ENCODE measurements around the gene RPL36AL. TPM values are rescaled to one million over a fixed set of nuclear protein-coding genes. Genes with fewer than 3 reads are reported as not detected.
A peak's percentile ranks its signal among the peaks of the same experiment; 100 is the strongest.

The RPL36AL gene
- total and polyA plus RNA-seq, 10 of the 15 experiments (the other 5 are each of a cell fraction or from before 2014, with no cell fraction given) = 222 to 1,379 (median 545) TPM

GRCh38 chr14:49585803-49586672 is 34.4 kb downstream of the RPL36AL start, which contains the start of gene RPS29 (continued):
- TF ChIP-seq, protein P1, sequence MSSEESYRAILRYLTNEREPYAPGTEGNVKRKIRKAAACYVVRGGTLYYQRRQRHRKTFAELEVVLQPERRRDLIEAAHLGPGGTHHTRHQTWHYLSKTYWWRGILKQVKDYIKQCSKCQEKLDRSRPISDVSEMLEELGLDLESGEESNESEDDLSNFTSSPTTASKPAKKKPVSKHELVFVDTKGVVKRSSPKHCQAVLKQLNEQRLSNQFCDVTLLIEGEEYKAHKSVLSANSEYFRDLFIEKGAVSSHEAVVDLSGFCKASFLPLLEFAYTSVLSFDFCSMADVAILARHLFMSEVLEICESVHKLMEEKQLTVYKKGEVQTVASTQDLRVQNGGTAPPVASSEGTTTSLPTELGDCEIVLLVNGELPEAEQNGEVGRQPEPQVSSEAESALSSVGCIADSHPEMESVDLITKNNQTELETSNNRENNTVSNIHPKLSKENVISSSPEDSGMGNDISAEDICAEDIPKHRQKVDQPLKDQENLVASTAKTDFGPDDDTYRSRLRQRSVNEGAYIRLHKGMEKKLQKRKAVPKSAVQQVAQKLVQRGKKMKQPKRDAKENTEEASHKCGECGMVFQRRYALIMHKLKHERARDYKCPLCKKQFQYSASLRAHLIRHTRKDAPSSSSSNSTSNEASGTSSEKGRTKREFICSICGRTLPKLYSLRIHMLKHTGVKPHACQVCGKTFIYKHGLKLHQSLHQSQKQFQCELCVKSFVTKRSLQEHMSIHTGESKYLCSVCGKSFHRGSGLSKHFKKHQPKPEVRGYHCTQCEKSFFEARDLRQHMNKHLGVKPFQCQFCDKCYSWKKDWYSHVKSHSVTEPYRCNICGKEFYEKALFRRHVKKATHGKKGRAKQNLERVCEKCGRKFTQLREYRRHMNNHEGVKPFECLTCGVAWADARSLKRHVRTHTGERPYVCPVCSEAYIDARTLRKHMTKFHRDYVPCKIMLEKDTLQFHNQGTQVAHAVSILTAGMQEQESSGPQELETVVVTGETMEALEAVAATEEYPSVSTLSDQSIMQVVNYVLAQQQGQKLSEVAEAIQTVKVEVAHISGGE (CRISPR knock-in tag; IDR thresholded peaks at IDR 0.05) = 0 out of 2 replicates have a peak, but pooled peaks have one; percentile 33
- TF ChIP-seq PAX8 (IDR thresholded peaks at IDR 0.05) (peak; percentile 36; the same call in 1 of the 2 replicates), ZNF687 (IDR thresholded peaks at IDR 0.05) (peak; percentile 85), POU2F2 (IDR thresholded peaks at IDR 0.05; ENCODE audit: borderline replicate concordance, low read depth, low read length) (peak; percentile 57; the same call in 1 of the 3 replicates), TCF12 (IDR thresholded peaks at IDR 0.05; ENCODE audit: low read depth, low read length) (no peak), MEF2B (IDR thresholded peaks at IDR 0.05; ENCODE audit: partially characterized antibody, poor library complexity, severe bottlenecking) (peak; percentile 59), CHD2 (IDR thresholded peaks at IDR 0.05; ENCODE audit: borderline replicate concordance, low read depth, low read length) (0 out of 2 replicates have a peak, but pooled peaks have one; percentile 13), JUND (IDR thresholded peaks at IDR 0.05; ENCODE audit: low read depth, low read length) (peak; percentile 97), ASH2L (IDR thresholded peaks at IDR 0.05; ENCODE audit: borderline replicate concordance, low read depth) (no peak), SMARCA5 (IDR thresholded peaks at IDR 0.05) (peak; percentile 94; the same call in 1 of the 2 replicates)
- TF ChIP-seq, protein P2, sequence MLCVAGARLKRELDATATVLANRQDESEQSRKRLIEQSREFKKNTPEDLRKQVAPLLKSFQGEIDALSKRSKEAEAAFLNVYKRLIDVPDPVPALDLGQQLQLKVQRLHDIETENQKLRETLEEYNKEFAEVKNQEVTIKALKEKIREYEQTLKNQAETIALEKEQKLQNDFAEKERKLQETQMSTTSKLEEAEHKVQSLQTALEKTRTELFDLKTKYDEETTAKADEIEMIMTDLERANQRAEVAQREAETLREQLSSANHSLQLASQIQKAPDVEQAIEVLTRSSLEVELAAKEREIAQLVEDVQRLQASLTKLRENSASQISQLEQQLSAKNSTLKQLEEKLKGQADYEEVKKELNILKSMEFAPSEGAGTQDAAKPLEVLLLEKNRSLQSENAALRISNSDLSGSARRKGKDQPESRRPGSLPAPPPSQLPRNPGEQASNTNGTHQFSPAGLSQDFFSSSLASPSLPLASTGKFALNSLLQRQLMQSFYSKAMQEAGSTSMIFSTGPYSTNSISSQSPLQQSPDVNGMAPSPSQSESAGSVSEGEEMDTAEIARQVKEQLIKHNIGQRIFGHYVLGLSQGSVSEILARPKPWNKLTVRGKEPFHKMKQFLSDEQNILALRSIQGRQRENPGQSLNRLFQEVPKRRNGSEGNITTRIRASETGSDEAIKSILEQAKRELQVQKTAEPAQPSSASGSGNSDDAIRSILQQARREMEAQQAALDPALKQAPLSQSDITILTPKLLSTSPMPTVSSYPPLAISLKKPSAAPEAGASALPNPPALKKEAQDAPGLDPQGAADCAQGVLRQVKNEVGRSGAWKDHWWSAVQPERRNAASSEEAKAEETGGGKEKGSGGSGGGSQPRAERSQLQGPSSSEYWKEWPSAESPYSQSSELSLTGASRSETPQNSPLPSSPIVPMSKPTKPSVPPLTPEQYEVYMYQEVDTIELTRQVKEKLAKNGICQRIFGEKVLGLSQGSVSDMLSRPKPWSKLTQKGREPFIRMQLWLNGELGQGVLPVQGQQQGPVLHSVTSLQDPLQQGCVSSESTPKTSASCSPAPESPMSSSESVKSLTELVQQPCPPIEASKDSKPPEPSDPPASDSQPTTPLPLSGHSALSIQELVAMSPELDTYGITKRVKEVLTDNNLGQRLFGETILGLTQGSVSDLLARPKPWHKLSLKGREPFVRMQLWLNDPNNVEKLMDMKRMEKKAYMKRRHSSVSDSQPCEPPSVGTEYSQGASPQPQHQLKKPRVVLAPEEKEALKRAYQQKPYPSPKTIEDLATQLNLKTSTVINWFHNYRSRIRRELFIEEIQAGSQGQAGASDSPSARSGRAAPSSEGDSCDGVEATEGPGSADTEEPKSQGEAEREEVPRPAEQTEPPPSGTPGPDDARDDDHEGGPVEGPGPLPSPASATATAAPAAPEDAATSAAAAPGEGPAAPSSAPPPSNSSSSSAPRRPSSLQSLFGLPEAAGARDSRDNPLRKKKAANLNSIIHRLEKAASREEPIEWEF (IDR thresholded peaks at IDR 0.05; ENCODE audit: insufficient replicate concordance, low read depth, low read length) = no peak
- TF ChIP-seq, protein P3, sequence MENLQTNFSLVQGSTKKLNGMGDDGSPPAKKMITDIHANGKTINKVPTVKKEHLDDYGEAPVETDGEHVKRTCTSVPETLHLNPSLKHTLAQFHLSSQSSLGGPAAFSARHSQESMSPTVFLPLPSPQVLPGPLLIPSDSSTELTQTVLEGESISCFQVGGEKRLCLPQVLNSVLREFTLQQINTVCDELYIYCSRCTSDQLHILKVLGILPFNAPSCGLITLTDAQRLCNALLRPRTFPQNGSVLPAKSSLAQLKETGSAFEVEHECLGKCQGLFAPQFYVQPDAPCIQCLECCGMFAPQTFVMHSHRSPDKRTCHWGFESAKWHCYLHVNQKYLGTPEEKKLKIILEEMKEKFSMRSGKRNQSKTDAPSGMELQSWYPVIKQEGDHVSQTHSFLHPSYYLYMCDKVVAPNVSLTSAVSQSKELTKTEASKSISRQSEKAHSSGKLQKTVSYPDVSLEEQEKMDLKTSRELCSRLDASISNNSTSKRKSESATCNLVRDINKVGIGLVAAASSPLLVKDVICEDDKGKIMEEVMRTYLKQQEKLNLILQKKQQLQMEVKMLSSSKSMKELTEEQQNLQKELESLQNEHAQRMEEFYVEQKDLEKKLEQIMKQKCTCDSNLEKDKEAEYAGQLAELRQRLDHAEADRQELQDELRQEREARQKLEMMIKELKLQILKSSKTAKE (IDR thresholded peaks at IDR 0.05; ENCODE audit: low read depth, poor library complexity, severe bottlenecking) = peak; percentile 75
